Measurements from ENCODE around the gene CYBRD1.

- no peak for TF ChIP-seq JUN (IDR thresholded peaks at IDR 0.05)
- no peak for TF ChIP-seq RAD21 (conservative IDR thresholded peaks at IDR 0.05 in 1 of 2, IDR thresholded peaks at IDR 0.05 in 1 of 2)
- TF ChIP-seq, protein P1, sequence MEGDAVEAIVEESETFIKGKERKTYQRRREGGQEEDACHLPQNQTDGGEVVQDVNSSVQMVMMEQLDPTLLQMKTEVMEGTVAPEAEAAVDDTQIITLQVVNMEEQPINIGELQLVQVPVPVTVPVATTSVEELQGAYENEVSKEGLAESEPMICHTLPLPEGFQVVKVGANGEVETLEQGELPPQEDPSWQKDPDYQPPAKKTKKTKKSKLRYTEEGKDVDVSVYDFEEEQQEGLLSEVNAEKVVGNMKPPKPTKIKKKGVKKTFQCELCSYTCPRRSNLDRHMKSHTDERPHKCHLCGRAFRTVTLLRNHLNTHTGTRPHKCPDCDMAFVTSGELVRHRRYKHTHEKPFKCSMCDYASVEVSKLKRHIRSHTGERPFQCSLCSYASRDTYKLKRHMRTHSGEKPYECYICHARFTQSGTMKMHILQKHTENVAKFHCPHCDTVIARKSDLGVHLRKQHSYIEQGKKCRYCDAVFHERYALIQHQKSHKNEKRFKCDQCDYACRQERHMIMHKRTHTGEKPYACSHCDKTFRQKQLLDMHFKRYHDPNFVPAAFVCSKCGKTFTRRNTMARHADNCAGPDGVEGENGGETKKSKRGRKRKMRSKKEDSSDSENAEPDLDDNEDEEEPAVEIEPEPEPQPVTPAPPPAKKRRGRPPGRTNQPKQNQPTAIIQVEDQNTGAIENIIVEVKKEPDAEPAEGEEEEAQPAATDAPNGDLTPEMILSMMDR (IDR thresholded peaks at IDR 0.05): no peak
- TF ChIP-seq POLR2A (IDR thresholded peaks at IDR 0.05; ENCODE audit: low read length): no peak
- TF ChIP-seq MAFK (IDR thresholded peaks at IDR 0.05; ENCODE audit: partially characterized antibody): no peak
- TF ChIP-seq RCOR1 (IDR thresholded peaks at IDR 0.05; ENCODE audit: low read depth, low read length): no peak
- TF ChIP-seq CHD2 (IDR thresholded peaks at IDR 0.05; ENCODE audit: low read length, partially characterized antibody): no peak
- TF ChIP-seq NFE2L2 (conservative IDR thresholded peaks at IDR 0.05; ENCODE audit: low read length): no peak
- no peak for TF ChIP-seq CHD4 (IDR thresholded peaks at IDR 0.05; ENCODE audit: borderline replicate concordance)
- no peak for TF ChIP-seq REST (IDR thresholded peaks at IDR 0.05)
- no peak for TF ChIP-seq SMC3 (IDR thresholded peaks at IDR 0.05)
Observed at GRCh38 chr2:171540437-171540836, 18.2 kb downstream of the CYBRD1 start.

All from A549 (cell line).